ENCODE results near the gene BBS9.

The BBS9 gene

GRCh38 chr7:33601884-33602283 is 472.5 kb downstream of the BBS9 start:
- no peaks in the 10 kb centered on the region for H3K9me3 ChIP-seq (ENCODE audit: control insufficient read depth, insufficient read depth, low read length)
- no peaks in the 10 kb centered on the region for H3K27me3 ChIP-seq (ENCODE audit: control insufficient read depth, insufficient read depth, low read length)
- DNase-seq (ENCODE audit: low read depth, low spot score), result no peak
- H3K27ac ChIP-seq (ENCODE audit: low read length), result no peak overlapping the region
- no peak overlapping the region for H3K4me3 ChIP-seq (ENCODE audit: low read length)
- no peaks in the 10 kb centered on the region for H3K4me1 ChIP-seq (ENCODE audit: control insufficient read depth, insufficient read depth, low read length)
- no peaks in the 10 kb centered on the region for H3K36me3 ChIP-seq (ENCODE audit: control insufficient read depth, insufficient read depth, low read length)
- no CpG with 5 or more reads among the region's 2 CpGs for WGBS (ENCODE audit: insufficient coverage, insufficient read length)

- Histone ChIP-seq H3K27ac (ENCODE audit: low read length) (no peak overlapping the region), H3K4me3 (ENCODE audit: low read length) (no peak overlapping the region), H3K36me3 (ENCODE audit: control insufficient read depth, insufficient read depth, low read length) (no peaks in the 10 kb centered on the region), H3K27me3 (ENCODE audit: control insufficient read depth, insufficient read depth, low read length) (no peaks in the 10 kb centered on the region), H3K9me3 (ENCODE audit: control insufficient read depth, insufficient read depth, low read length) (no peaks in the 10 kb centered on the region), H3K4me1 (ENCODE audit: control insufficient read depth, insufficient read depth, low read length) (no peaks in the 10 kb centered on the region)
- no peak for DNase-seq (ENCODE audit: low read depth, low spot score)
- WGBS (ENCODE audit: insufficient coverage, insufficient read length), result no CpG with 5 or more reads among the region's 2 CpGs
Observed at GRCh38 chr7:33604056-33604455, 474.7 kb downstream of the BBS9 start.

- H3K27me3 ChIP-seq (ENCODE audit: control insufficient read depth, insufficient read depth, low read length), result no peaks in the 10 kb centered on the region
- no peaks in the 10 kb centered on the region for H3K36me3 ChIP-seq (ENCODE audit: control insufficient read depth, insufficient read depth, low read length)
- WGBS (ENCODE audit: insufficient coverage, insufficient read length), result no CpG with 5 or more reads among the region's 3 CpGs
- no peak overlapping the region for H3K27ac ChIP-seq (ENCODE audit: low read length)
- DNase-seq (ENCODE audit: low read depth, low spot score), result no peak
- H3K9me3 ChIP-seq (ENCODE audit: control insufficient read depth, insufficient read depth, low read length), result no peaks in the 10 kb centered on the region
- H3K4me1 ChIP-seq (ENCODE audit: control insufficient read depth, insufficient read depth, low read length), result no peaks in the 10 kb centered on the region
- no peak overlapping the region for H3K4me3 ChIP-seq (ENCODE audit: low read length)
Observed at GRCh38 chr7:33610918-33611317, 481.6 kb downstream of the BBS9 start.

GRCh38 chr7:33612442-33612841 is 483.1 kb downstream of the BBS9 start:
- WGBS (ENCODE audit: insufficient coverage, insufficient read length), result no CpG with 5 or more reads among the region's 1 CpG

GRCh38 chr7:33614357-33615117 is 485.2 kb downstream of the BBS9 start:
- no peaks in the 10 kb centered on the region for H3K27me3 ChIP-seq (ENCODE audit: control insufficient read depth, insufficient read depth, low read length)
- no peaks in the 10 kb centered on the region for H3K36me3 ChIP-seq (ENCODE audit: control insufficient read depth, insufficient read depth, low read length)
- no peaks in the 10 kb centered on the region for H3K9me3 ChIP-seq (ENCODE audit: control insufficient read depth, insufficient read depth, low read length)
- WGBS (ENCODE audit: insufficient coverage, insufficient read length), result no CpG with 5 or more reads among the region's 6 CpGs
- H3K4me1 ChIP-seq (ENCODE audit: control insufficient read depth, insufficient read depth, low read length), result no peaks in the 10 kb centered on the region
- no peak for DNase-seq (ENCODE audit: low read depth, low spot score)
- H3K27ac ChIP-seq (ENCODE audit: low read length), result no peak overlapping the region
- no peak overlapping the region for H3K4me3 ChIP-seq (ENCODE audit: low read length)

More at GRCh38 chr7:33612442-33612841, 483.1 kb downstream of the BBS9 start:
- no peaks in the 10 kb centered on the region for H3K4me1 ChIP-seq (ENCODE audit: control insufficient read depth, insufficient read depth, low read length)
- no peaks in the 10 kb centered on the region for H3K36me3 ChIP-seq (ENCODE audit: control insufficient read depth, insufficient read depth, low read length)
- no peak overlapping the region for H3K27ac ChIP-seq (ENCODE audit: low read length)
- no peak for DNase-seq (ENCODE audit: low read depth, low spot score)
- H3K27me3 ChIP-seq (ENCODE audit: control insufficient read depth, insufficient read depth, low read length), result no peaks in the 10 kb centered on the region
- H3K9me3 ChIP-seq (ENCODE audit: control insufficient read depth, insufficient read depth, low read length), result no peaks in the 10 kb centered on the region
- H3K4me3 ChIP-seq (ENCODE audit: low read length), result no peak overlapping the region

GRCh38 chr7:33616752-33617151 is 487.4 kb downstream of the BBS9 start:
- H3K36me3 ChIP-seq (ENCODE audit: control insufficient read depth, insufficient read depth, low read length), result no peaks in the 10 kb centered on the region
- DNase-seq (ENCODE audit: low read depth, low spot score), result no peak
- no peaks in the 10 kb centered on the region for H3K27me3 ChIP-seq (ENCODE audit: control insufficient read depth, insufficient read depth, low read length)
- H3K27ac ChIP-seq (ENCODE audit: low read length), result no peak overlapping the region
- H3K4me1 ChIP-seq (ENCODE audit: control insufficient read depth, insufficient read depth, low read length), result no peaks in the 10 kb centered on the region
- no peaks in the 10 kb centered on the region for H3K9me3 ChIP-seq (ENCODE audit: control insufficient read depth, insufficient read depth, low read length)
- no peak overlapping the region for H3K4me3 ChIP-seq (ENCODE audit: low read length)
- WGBS (ENCODE audit: insufficient coverage, insufficient read length), result no CpG with 5 or more reads among the region's 2 CpGs

GRCh38 chr7:33619264-33619663 is 489.9 kb downstream of the BBS9 start:
- DNase-seq (ENCODE audit: low read depth, low spot score), result no peak
- Histone ChIP-seq H3K27ac (ENCODE audit: low read length) (no peak overlapping the region), H3K9me3 (ENCODE audit: control insufficient read depth, insufficient read depth, low read length) (no peaks in the 10 kb centered on the region), H3K27me3 (ENCODE audit: control insufficient read depth, insufficient read depth, low read length) (no peaks in the 10 kb centered on the region), H3K36me3 (ENCODE audit: control insufficient read depth, insufficient read depth, low read length) (no peaks in the 10 kb centered on the region), H3K4me3 (ENCODE audit: low read length) (no peak overlapping the region), H3K4me1 (ENCODE audit: control insufficient read depth, insufficient read depth, low read length) (no peaks in the 10 kb centered on the region)
- no CpG with 5 or more reads among the region's 2 CpGs for WGBS (ENCODE audit: insufficient coverage, insufficient read length)

GRCh38 chr7:33623267-33623666 is 493.9 kb downstream of the BBS9 start:
- DNase-seq (ENCODE audit: low read depth, low spot score), result no peak
- no peak overlapping the region for H3K4me3 ChIP-seq (ENCODE audit: low read length)
- H3K36me3 ChIP-seq (ENCODE audit: control insufficient read depth, insufficient read depth, low read length), result 0 out of 2 replicates have a peak, but pooled peaks cover 2% of the 10 kb centered on the region
- H3K27ac ChIP-seq (ENCODE audit: low read length), result no peak overlapping the region
- WGBS (ENCODE audit: insufficient coverage, insufficient read length), result no CpG with 5 or more reads among the region's 1 CpG
- no peaks in the 10 kb centered on the region for H3K4me1 ChIP-seq (ENCODE audit: control insufficient read depth, insufficient read depth, low read length)
- no peaks in the 10 kb centered on the region; the same call in 1 of the 2 replicates for H3K9me3 ChIP-seq (ENCODE audit: control insufficient read depth, insufficient read depth, low read length)
- H3K27me3 ChIP-seq (ENCODE audit: control insufficient read depth, insufficient read depth, low read length), result no peaks in the 10 kb centered on the region; the same call in 1 of the 2 replicates

- H3K27ac ChIP-seq (ENCODE audit: low read length), result no peak overlapping the region
- 0 out of 2 replicates have a peak, but pooled peaks cover 2% of the 10 kb centered on the region for H3K36me3 ChIP-seq (ENCODE audit: control insufficient read depth, insufficient read depth, low read length)
- H3K4me3 ChIP-seq (ENCODE audit: low read length), result no peak overlapping the region
- no peaks in the 10 kb centered on the region; the same call in 1 of the 2 replicates for H3K9me3 ChIP-seq (ENCODE audit: control insufficient read depth, insufficient read depth, low read length)
- no peak for DNase-seq (ENCODE audit: low read depth, low spot score)
- no peaks in the 10 kb centered on the region for H3K4me1 ChIP-seq (ENCODE audit: control insufficient read depth, insufficient read depth, low read length)
- H3K27me3 ChIP-seq (ENCODE audit: control insufficient read depth, insufficient read depth, low read length), result no peaks in the 10 kb centered on the region; the same call in 1 of the 2 replicates
Observed at GRCh38 chr7:33624215-33624614, 494.9 kb downstream of the BBS9 start.

GRCh38 chr7:33626869-33627268 is 497.5 kb downstream of the BBS9 start:
- DNase-seq (ENCODE audit: low read depth, low spot score), result no peak
- Histone ChIP-seq H3K4me3 (ENCODE audit: low read length) (no peak overlapping the region), H3K4me1 (ENCODE audit: control insufficient read depth, insufficient read depth, low read length) (no peaks in the 10 kb centered on the region), H3K36me3 (ENCODE audit: control insufficient read depth, insufficient read depth, low read length) (0 out of 2 replicates have a peak, but pooled peaks cover 2% of the 10 kb centered on the region), H3K27me3 (ENCODE audit: control insufficient read depth, insufficient read depth, low read length) (no peaks in the 10 kb centered on the region; the same call in 1 of the 2 replicates), H3K27ac (ENCODE audit: low read length) (no peak overlapping the region), H3K9me3 (ENCODE audit: control insufficient read depth, insufficient read depth, low read length) (no peaks in the 10 kb centered on the region; the same call in 1 of the 2 replicates)
- WGBS (ENCODE audit: insufficient coverage, insufficient read length), result no CpG with 5 or more reads among the region's 2 CpGs

- no peak for DNase-seq (ENCODE audit: low read depth, low spot score)
- H3K4me1 ChIP-seq (ENCODE audit: control insufficient read depth, insufficient read depth, low read length), result no peaks in the 10 kb centered on the region
- no peaks in the 10 kb centered on the region; the same call in 1 of the 2 replicates for H3K27me3 ChIP-seq (ENCODE audit: control insufficient read depth, insufficient read depth, low read length)
- WGBS (ENCODE audit: insufficient coverage, insufficient read length), result no CpG with 5 or more reads among the region's 3 CpGs
- no peak overlapping the region for H3K4me3 ChIP-seq (ENCODE audit: low read length)
- no peak overlapping the region for H3K27ac ChIP-seq (ENCODE audit: low read length)
- 0 out of 2 replicates have a peak, but pooled peaks cover 2% of the 10 kb centered on the region for H3K36me3 ChIP-seq (ENCODE audit: control insufficient read depth, insufficient read depth, low read length)
- H3K9me3 ChIP-seq (ENCODE audit: control insufficient read depth, insufficient read depth, low read length), result no peaks in the 10 kb centered on the region; the same call in 1 of the 2 replicates
Observed at GRCh38 chr7:33627741-33628140, 498.4 kb downstream of the BBS9 start.

All from iPS DF 6.9 (cell line).